ENCODE results near the gene CHST14.

The CHST14 gene

GRCh38 chr15:40436892-40437751, 33.7 kb upstream of the CHST14 start:
- DNase-seq (ENCODE audit: insufficient read length, low spot score) (no peak), FAIRE-seq (no peak)
- TF ChIP-seq POLR2A (IDR thresholded peaks at IDR 0.05; ENCODE audit: low read depth, low read length) = no peak

DNA sequence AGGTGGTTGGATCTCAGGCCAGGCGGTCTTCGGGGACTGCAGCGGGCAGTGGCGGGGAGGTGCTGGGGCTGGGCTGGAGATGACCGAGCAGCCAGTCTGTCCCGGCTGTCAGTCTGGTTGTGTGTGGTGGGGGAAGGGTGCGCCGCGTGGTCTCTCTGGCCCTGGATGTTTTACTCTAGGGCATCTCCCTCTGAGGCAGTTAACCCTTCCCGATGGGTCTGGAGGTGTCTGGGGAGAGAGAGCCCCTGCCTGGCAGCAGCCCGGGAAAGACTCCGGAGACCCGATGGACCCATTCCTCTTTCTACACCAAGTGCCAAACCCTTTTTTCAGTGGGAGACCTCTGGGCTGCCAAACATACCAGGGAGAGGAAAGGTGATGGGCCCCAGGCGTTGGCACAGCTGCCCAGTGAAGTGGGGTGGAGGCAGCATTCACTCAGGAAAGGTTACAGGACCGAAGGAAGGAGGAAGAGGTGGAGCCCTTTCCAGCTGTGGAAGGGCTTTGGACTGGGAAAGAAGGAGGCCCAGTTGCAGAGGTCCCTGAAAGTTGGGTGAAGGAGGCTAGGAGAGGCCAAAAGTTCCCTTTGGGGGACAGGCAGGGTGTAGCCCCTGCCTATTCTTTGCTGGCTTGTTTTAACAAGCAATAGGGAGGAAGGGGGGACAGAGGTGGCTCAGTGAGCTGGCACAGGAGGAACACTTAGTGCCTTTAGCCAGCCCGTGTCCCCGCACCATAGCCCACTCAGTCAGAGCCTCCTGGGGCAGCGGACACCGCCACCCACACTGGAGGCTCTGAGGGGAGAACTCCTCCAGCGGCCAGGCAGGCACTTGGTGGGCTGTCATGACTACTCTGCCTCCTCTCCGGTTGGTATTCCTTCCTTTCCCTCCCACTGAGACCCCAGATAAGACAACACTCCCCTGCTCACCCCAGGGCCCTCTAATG, 32.8 kb upstream of the CHST14 start:
- DNase-seq (ENCODE audit: insufficient read length, low spot score) = no peak
- no peak for FAIRE-seq
- TF ChIP-seq POLR2A (IDR thresholded peaks at IDR 0.05; ENCODE audit: low read depth, low read length) = no peak

DNA sequence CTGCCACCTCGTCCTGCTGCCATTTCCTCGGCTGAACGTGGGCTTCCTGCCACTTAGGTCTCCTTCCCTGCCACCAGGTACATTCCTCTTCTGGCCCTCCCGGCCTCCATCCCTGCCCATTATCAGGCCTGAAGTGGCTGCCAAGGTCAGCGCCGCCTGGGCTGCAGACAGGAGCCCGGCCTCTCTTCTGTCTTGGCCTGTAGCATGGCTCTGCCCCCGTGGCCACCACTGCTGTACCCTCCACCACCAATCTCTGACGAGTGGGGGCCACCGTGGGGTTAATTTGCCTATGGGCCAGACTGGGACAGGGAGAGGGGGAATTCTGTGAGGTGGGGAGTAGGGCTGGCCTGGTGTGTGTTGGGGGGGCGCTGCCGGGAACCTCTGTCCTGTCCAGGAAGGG, 32.1 kb upstream of the CHST14 start:
- no peak for TF ChIP-seq POLR2A (IDR thresholded peaks at IDR 0.05; ENCODE audit: low read depth, low read length)
- DNase-seq (ENCODE audit: insufficient read length, low spot score) (no peak), FAIRE-seq (no peak)

- TF ChIP-seq POLR2A (IDR thresholded peaks at IDR 0.05; ENCODE audit: low read depth, low read length) = no peak
- FAIRE-seq (no peak), DNase-seq (ENCODE audit: insufficient read length, low spot score) (no peak)
These were observed 31.3 kb upstream of the CHST14 start for GRCh38 chr15:40439461-40439959.

DNA sequence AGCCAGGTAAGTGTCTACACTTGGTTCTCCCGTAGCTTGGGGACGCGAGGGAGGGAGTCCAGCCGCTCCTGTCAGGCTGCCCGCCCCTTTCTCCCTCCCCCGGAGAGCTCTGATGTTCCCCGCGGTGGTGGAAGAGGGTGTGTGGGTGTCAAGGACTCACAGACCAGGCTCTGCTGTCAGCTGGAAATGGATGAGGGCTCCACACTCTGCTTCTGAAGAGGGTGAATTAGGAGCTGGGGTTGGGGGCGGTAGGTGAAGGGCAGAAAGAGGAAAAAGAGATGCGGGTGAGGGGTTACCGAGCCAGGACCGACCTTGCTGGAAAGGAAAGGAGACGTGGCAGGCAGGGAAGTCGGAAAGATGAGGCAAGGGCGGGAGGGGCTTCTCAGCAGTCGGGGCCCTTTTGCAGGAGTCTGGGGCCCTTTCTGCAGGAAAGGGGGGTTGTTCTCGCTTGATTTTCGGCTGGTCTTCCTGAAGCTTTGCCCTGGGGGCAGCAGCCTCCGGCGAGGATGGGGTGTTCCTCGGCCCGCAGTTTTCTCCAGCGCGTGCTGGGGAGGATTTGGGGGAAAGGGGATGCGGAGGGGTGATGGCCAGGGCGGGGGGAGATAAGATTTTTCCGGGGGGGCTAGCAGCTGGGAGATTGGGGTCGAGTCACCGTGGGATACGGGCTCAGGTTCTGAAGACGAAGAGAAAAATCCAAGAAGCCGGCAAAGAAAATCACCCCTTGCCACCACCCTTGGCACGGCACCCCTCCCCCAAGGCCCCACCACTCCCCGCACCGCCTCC, 30.6 kb upstream of the CHST14 start:
- no peak for TF ChIP-seq POLR2A (IDR thresholded peaks at IDR 0.05; ENCODE audit: low read depth, low read length)
- FAIRE-seq = no peak
- peak; percentile 84 for DNase-seq (ENCODE audit: insufficient read length, low spot score)

- FAIRE-seq = no peak
- TF ChIP-seq POLR2A (IDR thresholded peaks at IDR 0.05; ENCODE audit: low read depth, low read length) = 0 out of 2 replicates have a peak, but pooled peaks have one; percentile 24
These were observed 29.8 kb upstream of the CHST14 start, which contains the start of gene BAHD1 for GRCh38 chr15:40440743-40441564. TSS of gene BAHD1 (plus strand) at chr15:40440953. CDS start at chr15:40458465, 17,512 bp downstream.

GRCh38 chr15:40441565-40442531, 28.9 kb upstream of the CHST14 start:
- no peak for FAIRE-seq
- no peak for DNase-seq (ENCODE audit: insufficient read length, low spot score)
- no peak for TF ChIP-seq POLR2A (IDR thresholded peaks at IDR 0.05; ENCODE audit: low read depth, low read length)

More at GRCh38 chr15:40440743-40441564, 29.8 kb upstream of the CHST14 start, which contains the start of gene BAHD1:
- DNase-seq (ENCODE audit: insufficient read length, low spot score) = peak; percentile 100

DNA sequence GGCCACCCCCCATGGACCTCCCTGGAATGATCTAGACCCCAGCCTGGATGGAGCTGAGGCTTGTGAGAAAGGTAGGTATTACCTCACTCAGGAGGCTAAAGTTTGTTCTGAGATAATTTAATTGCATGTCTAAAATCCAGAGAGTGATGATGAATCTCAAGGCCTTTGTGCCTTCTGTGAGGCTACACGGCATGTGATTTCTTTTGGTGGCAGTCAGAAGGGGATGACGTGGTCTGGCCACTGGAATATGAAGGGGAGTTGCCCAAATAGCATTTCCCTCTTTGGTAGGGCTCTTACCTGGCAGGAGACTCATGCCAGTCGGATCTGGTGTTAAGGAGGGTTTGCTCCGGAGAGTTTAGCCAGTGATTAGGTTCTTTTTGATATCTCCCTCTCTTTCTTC, 27.5 kb upstream of the CHST14 start:
- DNase-seq (ENCODE audit: insufficient read length, low spot score) = no peak
- TF ChIP-seq POLR2A (IDR thresholded peaks at IDR 0.05; ENCODE audit: low read depth, low read length) = no peak
- FAIRE-seq = no peak

GRCh38 chr15:40443846-40444245, 26.9 kb upstream of the CHST14 start:
- FAIRE-seq (no peak), DNase-seq (ENCODE audit: insufficient read length, low spot score) (no peak)
- no peak for TF ChIP-seq POLR2A (IDR thresholded peaks at IDR 0.05; ENCODE audit: low read depth, low read length)

DNA sequence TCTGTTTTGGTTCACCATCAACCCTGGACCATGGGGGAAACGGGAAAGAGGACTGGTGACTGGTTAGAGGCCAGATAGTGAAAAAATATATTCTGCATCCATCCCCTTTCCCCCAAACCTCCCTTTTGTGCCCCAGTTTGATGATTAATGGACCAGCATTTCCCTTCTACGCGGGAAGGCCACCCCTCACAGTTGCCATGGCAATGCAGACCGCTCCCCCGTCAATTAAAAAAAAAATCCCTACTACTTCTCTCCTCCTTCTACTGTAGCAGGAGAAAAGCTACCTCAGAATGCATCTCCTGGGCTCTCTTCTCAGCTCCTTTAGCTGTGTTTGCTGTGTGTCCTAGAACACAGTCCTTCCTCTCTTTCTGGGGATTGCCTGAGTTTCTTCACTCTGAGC, 26.0 kb upstream of the CHST14 start:
- FAIRE-seq (no peak), DNase-seq (ENCODE audit: insufficient read length, low spot score) (no peak)
- TF ChIP-seq POLR2A (IDR thresholded peaks at IDR 0.05; ENCODE audit: low read depth, low read length) = no peak

- TF ChIP-seq POLR2A (IDR thresholded peaks at IDR 0.05; ENCODE audit: low read depth, low read length) = no peak
- DNase-seq (ENCODE audit: insufficient read length, low spot score) (peak; percentile 84), FAIRE-seq (no peak)
These were observed 25.3 kb upstream of the CHST14 start for GRCh38 chr15:40445421-40445922.

Measured in H54 (cell line).